Stimulated activated CD8-positive, alpha-beta memory T cell treated with anti-CD3 and anti-CD28 coated beads, Interleukin-4, amount 100 ng/mL, for 1 hour (primary cell): ENCODE results near the gene OR13A1.
"Not testable (repeated sequence)": the region's sequence is repeated elsewhere in the genome, so short reads cannot be mapped to it uniquely, and the experiment has no call there.

Experiments used
- DNase-seq, 2 donors: peaks; one replicate each; pipeline ENCODE4 v3.0.0-alpha.2; 2020; ENCODE audit warnings: low read depth in 2 of 2, low spot score in 1 of 2

Gene OR13A1, protein sequence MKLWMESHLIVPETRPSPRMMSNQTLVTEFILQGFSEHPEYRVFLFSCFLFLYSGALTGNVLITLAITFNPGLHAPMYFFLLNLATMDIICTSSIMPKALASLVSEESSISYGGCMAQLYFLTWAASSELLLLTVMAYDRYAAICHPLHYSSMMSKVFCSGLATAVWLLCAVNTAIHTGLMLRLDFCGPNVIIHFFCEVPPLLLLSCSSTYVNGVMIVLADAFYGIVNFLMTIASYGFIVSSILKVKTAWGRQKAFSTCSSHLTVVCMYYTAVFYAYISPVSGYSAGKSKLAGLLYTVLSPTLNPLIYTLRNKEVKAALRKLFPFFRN

DNA sequence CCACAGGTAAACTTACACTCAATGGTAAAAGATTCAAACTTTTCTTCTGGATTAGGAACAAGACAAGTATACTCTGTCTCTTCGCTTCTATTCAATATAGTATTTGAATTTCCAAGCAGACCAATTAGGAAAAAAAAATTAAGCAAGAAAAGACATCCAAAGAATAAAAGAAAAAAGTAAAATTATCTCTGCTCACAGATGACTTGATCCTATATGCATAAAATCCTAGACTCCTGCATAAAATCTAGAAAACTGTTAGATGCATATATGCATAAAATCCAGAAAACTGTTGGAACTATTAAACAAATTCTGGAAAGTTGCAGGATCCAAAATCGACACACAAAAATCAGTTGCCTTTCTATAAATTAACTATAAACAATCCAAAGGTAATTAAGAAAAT, at the start of gene OR13A1:
OR13A1 (minus strand) TSS at position 101 of the 400 bp plus-strand sequence. CDS start 11,186 bp downstream, outside the sequence.
- DNase-seq = no peak

DNA sequence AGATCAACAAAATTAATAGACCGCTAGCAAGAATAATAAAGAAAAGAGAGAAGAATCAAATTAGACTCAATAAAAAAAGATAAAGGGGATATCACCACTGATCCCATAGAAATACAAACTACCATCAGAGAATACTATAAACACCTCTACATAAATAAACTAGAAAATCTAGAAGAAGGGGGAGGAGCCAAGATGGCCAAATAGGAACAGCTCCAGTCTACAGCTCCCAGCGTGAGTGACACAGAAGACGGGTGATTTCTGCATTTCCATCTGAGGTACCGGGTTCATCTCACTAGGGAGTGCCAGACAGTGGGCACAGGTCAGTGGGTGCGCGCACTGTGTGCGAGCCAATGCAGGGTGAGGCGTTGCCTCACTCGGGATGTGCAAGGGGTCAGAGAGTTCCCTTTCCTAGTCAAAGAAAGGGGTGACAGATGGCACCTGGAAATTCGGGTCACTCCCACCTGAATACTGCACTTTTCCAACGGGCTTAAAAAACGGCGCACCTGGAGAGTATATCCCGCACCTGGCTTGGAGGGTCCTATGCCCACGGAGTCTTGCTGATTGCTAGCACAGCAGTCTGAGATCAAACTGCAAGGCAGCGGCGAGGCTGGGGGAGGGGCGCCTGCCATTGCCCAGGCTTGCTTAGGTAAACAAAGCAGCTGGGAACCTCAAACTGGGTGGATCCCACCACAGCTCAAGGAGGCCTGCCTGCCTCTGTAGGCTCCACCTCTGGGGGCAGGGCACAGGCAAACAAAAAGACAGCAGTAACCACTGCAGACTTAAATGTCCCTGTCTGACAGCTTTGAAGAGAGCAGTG, 46.8 kb upstream of the OR13A1 start:
- DNase-seq = not testable (repeated sequence)

DNA sequence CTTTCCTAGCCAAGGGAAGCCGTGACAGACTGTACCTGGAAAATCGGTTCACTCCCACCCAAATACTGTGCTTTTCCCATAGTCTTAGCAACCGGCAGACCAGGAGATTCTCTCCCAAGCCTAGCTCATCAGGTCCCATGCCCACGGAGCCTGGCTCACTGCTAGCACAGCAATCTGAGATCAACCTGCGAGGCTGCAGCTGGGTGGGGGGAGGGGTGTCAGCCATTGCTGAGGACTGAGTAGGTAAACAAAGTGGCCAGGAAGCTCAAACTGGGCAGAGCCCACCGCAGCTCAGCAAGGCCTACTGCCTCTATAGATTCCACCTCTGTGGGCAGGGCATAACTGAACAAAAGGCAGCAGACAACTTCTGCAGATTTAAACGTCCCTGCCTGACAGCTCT, 43.6 kb upstream of the OR13A1 start:
- DNase-seq = not testable (repeated sequence)

DNA sequence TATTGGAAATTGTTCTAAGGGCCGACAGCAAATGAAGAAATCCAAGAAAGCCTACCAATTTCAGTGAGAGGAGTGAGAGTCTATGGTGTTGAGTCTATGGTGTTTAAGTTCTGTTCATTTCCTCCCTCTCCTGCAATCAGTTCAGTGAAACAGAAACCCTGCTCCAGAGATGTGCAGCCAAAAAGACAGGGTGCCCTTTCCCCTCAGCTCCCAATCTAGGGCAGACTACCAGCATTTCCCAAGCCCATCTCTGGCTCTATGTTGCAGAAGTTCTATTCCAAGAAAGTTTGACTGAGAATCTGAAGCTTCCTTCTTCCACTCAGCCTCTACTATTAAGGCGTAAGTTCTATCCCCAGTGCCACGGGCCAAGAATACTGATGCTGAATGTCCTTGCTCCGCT, 40.1 kb upstream of the OR13A1 start:
- DNase-seq = no peak

DNA sequence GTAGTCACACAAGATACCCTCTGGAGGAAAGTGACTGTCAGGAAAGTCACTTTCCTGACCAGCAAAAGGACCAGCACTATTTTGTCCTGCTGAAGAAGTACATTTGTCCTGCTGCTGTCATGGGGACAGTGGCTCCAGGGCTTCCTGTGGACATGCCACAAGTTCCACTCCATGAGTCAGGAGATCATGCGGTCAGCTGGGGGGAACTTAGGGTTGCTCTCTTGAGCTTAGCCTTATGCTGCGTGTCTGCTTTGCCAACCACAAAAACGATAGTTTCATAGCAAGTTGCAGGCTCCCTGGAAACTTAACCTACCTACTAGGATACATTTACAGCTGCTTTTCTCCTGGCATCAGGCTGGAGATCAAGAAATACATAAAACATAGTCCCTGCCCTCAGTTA, 38.9 kb upstream of the OR13A1 start:
- no peak for DNase-seq

DNA sequence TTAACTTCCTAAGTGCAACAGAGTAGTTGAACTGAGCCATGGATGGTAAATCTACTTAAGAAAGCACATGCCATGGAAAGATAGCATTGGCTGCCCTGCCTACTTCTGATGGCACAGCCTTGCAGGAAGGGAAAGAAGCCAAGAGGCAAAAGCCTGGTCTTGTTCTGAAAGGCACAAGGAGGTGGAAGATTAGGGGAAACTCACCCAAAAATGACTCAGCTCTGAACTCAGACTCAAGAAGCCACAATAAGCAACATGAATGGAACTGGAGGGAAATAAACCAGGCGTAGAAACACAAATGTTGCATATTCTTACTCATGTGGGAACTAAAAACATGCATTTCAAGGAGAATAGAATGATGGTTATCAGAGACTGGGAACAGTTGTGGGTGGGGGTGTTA, 37.8 kb upstream of the OR13A1 start:
- no peak for DNase-seq

DNA sequence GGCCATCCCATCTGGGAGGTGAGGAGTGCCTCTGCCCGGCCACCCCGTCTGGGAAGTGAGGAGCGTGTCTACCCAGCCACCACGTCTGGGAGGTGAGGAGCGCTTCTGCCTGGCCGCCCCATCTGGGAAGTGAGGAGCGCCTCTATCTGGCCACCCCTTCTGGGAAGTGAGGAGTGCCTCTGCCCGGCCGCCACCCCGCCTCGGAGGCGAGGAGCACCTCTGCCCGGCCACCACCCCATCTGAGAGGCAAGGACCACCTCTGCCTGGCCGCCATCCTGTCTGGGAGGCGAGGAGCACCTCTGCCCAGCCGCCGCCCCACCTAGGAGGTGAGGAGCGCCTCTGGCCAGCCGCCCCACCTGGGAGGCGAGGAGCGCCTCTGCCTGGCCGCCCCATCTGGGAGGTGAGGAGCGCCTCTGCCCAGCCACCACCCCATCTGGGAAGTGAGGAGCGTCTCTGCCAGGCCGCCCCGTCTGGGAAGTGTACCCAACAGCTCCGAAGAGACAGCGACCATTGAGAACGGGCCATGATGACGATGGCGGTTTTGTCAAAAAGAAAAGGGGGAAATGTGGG, 32.9 kb upstream of the OR13A1 start:
- not testable (repeated sequence) for DNase-seq

DNA sequence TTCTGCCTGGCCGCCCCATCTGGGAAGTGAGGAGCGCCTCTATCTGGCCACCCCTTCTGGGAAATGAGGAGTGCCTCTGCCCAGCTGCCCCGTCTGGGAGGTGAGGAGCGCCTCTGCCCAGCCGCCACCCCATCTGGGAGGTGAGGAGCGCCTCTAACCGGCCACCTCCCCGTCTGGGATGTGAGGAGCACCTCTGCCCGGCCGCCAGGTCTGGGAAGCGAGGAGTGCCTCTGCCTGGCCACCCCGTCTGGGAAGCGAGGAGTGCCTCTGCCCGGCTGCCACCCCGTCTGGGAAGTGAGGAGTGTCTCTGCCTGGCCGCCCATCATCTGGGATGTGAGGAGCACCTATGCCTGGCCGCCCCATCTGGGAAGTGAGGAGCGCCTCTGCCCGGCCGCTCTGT, 32.1 kb upstream of the OR13A1 start:
- not testable (repeated sequence) for DNase-seq

DNA sequence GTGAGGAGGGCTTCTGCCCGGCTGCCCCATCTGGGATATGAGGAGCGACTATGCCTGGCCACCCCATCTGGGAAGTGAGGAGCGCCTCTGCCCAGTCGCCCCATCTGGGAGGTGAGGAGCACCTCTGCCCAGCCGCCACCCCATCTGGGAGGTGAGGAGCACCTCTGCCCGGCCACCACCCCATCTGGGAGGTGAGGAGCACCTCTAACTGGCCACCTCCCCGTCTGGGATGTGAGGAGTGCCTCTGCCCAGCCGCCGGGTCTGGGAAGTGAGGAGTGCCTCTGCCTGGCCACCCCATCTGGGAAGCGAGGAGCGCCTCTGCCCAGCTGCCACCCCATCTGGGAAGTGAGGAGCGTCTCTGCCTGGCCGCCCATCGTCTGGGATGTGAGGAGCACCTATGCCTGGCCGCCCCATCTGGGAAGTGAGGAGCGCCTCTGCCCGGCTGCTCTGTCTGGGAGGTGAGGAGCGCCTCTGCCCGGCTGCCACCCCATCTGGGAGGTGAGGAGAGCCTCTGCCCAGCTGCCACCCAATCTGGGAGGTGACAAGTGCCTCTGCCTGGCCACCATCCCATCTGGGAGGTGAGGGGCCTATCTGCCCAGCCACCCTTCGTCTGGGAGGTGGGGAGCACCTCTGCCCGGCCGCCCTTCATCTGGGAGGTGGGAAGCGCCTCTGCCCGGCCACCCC, 31.4 kb upstream of the OR13A1 start:
- not testable (repeated sequence) for DNase-seq

DNA sequence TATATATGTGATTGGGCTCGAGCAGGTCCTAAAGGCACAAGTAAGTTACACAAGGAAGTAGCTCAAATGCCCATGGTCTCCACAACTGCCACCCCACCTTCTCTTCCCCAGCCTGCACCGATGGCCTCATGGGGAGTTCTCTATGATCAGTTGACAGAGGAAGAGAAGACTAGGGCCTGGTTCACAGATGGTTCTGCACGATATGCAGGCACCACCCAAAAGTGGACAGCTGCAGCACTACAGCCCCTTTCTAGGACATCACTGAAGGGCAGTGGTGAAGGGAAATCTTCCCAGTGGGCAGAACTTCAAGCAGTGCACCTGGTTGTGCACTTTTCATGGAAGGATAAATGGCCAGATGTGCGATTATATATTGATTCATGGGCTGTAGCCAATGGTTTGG, 25.0 kb upstream of the OR13A1 start:
- not testable (repeated sequence) for DNase-seq

DNA sequence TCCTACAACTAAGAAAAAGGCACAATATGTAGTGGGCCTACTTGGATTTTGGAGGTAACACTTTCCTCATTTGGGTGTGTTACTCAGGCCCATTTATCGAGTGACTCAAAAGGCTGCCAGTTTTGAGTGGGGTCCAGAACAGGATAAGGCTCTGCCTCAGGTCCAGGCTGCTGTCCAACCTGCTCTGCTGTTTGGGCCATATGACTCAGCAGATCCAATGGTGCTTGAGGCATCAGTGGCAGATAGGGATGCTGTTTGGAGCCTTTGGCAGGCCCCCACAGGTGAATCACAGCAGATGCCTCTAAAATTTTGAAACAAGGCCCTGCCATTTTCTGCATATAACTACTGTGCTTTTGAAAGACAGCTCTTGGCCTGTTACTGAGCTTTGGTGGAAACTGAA, 24.5 kb upstream of the OR13A1 start:
- DNase-seq = no peak

DNA sequence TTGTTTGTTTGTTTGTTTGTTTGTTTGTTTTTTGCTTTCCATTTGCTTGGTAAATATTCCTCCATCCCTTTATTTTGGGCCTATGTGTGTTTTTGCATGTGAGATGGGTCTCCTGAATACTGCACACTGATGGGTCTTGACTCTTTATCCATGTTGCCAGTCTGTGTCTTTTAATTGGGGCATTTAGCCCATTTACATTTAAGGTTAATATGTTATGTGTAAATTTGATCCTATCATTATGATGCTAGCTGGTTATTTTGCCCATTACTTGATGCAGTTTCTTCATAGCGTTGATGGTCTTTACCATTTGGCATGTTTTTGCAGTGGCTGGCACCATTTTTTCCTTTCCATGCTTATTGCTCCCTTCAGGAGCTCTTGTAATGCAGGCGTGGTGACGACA, 16.4 kb upstream of the OR13A1 start:
- DNase-seq = not testable (repeated sequence)

DNA sequence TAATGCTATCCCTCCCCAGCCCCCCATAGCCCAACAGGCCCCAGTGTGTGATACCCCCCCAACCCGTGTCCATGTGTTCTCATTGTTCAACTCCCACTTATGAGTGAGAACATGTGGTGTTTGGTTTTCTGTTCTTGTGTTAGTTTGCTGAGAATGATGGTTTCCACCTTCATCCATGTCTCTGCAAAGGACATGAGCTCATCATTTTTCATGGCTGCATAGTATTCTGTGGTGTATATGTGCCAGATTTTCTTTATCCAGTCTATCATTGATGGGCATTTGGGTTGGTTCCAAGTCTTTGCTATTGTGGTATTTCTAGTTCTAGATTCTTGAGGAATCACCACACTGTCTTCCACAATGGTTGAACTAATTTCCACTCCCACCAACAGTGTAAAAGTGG, 11.5 kb upstream of the OR13A1 start:
- DNase-seq = not testable (repeated sequence)

DNA sequence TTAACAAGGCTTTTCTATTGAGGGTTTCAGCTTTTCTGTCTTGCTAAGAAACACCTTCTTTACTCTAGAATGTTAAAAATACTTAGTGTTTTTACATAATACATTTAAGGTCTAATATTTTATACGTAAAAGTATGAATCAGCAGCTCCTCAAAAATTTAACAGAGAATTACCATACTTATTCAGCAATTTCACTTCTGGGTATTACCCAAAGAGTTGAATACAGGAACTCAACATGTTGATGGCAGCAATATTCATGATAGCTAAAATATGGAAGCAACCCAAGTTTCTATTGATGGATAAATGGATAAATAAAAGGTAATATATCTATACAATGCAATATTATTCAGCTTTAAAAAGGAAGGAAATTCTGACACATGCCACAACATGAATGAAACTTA, 9.7 kb upstream of the OR13A1 start:
- DNase-seq = no peak

DNA sequence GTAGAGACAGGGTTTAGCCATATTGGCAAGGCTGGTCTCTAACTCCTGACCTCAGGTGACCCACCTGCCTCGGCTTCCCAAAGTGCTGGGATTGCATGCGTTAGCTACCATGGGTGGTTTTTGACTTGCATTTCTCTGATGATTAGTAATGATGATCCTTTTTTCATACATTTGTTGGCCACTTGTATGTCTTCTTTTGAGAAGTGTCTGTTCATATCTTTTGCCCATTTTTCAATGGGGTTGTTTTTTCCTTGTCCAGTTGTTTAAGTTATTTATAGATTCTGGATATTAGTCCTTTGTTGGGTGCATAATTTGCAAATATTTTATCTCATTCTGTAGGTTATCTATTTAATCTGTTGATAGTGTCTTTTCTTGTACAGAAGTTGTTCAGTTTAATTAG, 4.3 kb upstream of the OR13A1 start:
- no peak for DNase-seq

DNA sequence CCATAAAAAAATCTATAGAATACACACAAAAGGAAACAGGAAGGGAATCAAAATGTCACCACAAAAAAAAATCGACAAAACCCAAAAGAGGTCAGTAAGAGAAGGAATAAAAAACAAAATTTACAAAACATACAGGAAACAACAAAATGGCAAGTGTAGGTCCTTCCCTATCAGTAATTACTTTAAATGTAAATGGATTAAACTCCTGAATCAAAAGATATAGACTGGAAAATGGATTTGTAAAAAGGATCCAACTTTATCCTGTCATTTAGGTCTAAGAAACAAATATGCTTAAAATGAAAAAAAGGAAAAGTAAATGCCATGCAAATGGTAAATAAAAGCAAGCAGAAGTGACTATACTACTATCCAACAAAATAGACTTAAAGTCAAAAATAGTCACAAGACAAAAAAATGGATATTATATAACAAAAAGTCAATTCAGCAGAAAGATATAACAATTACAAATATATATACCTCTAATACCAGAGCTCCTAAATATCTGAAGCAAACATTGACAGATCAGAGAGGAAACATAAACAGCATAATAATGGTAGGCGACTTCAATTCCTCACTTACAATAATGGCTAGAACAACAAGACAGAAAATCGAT, 2.0 kb downstream of the OR13A1 start:
- no peak for DNase-seq

DNA sequence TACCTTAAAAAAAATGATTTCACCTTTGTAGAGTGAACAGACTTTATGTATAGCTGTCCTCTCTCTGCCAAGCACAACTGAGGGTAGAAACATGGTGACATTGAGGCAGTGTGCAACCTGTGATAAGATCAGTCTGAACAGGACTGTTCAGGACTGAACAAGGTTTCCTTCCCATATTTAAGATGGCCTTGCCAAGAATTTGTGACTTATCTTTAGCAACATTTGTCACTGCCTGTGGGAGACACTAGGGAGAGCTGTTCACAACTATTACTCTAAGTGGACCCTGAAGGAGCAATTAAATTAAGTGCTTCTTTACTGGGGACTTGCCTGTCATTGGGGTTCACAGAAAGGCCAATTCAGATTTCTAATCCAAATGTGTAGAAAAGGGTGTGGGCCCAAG, 6.7 kb downstream of the OR13A1 start:
- DNase-seq = no peak

DNA sequence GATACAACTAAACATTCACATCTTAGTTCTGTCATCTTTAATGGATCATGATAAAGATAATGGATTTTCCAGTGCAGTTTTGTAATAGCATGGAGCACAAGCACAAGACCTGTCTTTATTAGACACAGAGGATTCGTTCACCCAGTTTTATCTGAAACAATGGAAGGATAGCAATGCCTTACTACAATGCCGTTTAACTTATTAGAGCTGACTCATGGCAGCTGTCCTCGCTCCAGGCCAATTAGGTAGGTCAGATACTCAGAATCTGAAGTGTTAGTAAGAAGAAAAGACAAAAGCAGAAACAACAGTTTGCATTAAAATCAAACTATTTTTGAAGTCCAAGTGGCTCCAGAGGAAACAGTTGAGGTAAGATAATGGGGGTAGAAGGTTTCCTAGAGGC, 12.8 kb downstream of the OR13A1 start:
- no peak for DNase-seq

DNA sequence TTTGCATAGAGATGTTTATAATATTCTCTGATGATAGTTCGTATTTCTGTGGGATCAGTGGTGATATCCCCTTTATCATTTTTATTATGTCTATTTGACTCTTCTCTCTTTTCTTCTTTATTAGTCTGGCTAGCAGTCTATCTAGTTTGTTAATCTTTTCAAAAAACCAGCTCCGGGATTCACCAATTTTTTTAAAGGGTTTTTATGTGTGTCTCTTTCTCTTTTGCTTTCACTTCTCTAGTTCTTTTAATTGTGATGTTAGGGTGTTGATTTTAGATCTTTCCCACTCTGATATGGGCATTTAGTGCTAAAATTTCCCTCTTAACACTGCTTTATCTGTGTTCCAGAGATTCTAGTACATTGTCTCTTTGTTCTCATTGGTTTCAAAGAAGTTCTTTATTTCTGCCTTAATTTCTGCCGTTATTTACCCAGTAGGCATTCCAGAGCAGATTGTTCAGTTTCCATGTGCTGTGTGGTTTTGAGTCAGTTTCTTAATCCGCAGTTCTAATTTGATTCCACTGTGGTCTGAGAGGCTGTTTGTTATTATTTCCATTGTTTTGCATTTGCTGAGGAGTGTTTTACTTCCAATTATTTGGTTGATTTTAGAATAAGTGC, 17.0 kb downstream of the OR13A1 start:
- DNase-seq = not testable (repeated sequence)

DNA sequence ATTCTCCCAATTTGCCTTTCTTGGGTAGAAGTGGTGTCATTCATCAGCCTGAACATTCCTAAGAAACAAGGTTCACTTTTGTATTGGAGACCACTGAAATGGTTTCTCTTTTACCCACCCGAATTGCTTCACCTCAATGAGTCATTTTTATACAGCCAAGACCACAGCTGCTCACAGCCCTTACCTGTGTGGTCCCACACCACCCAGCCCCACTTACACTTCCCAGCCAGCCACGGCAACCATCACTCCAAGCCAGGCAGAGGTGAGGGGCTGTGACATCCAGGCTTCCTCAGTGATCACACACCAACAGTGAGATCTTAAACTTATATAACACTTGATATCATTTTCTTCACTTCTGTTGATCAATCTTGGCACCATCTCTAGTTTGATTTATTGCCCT, 20.7 kb downstream of the OR13A1 start:
- DNase-seq = no peak

DNA sequence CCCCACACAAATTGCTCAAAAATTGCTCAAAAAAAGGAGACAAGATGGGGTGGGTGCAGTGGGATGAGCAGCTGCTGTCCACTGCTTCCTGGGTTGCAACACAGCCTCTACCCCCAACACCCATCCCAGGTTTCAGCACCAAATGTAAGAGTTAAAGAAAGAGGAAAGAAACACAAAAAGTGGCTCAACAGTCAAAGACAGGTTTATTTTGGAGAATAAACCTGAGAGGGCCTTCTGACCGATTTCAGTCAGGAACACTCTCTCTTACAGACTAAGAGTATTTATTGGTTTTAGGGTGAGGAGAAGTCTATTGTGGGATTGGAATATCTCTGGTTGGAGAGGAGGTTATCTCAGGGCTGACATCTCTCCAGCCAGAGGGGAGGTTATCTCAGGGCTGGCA, 28.4 kb downstream of the OR13A1 start:
- DNase-seq = no peak
